ENCODE data around the gene COL16A1. TPM values are rescaled to one million over a fixed set of nuclear protein-coding genes. Genes with fewer than 3 reads are reported as not detected.

The COL16A1 gene
- total RNA-seq, 1 experiment from 2014 or later = 6.2 TPM

- no CpG with 5 or more reads among the region's 3 CpGs for WGBS (ENCODE audit: extremely low coverage, insufficient read length, low lambda C conversion rate)
- Histone ChIP-seq H3K23me2 (ENCODE audit: insufficient read length, low read depth, low read length, poor library complexity, severe bottlenecking) (no peaks in the 10 kb centered on the region), H3K27me3 (ENCODE audit: insufficient read depth, low read length) (no peaks in the 10 kb centered on the region), H2BK120ac (ENCODE audit: low read depth, low read length, poor library complexity, severe bottlenecking) (no peak overlapping the region), H4K8ac (replicated peaks; ENCODE audit: insufficient read length, low read depth, low read length) (no peak overlapping the region), H2AK5ac (ENCODE audit: insufficient read length, low read length) (no peak overlapping the region), H3T11ph (ENCODE audit: low read length) (no peak overlapping the region), H3K79me1 (ENCODE audit: insufficient read depth, low read depth, low read length, poor library complexity, severe bottlenecking) (no peaks in the 10 kb centered on the region), H2BK5ac (ENCODE audit: insufficient read length, low read length) (no peak overlapping the region), H3K56ac (ENCODE audit: insufficient read length, low read depth, low read length) (no peak overlapping the region), H2BK12ac (ENCODE audit: insufficient read length, low read depth, low read length) (no peak overlapping the region), H4K91ac (ENCODE audit: insufficient read length, low read depth, low read length) (no peak overlapping the region), H3K9me3 (ENCODE audit: control insufficient read depth, low read depth, low read length) (no peaks in the 10 kb centered on the region), H2BK20ac (ENCODE audit: low read depth, low read length, poor library complexity, severe bottlenecking) (no peak overlapping the region), H3K4ac (ENCODE audit: low read depth, low read length) (no peak overlapping the region), H3K14ac (ENCODE audit: insufficient read depth, low read length) (no peak overlapping the region), H2BK15ac (ENCODE audit: low read depth, low read length) (no peak overlapping the region), H4K5ac (ENCODE audit: insufficient read length, low read depth, low read length) (no peak overlapping the region), H3K23ac (ENCODE audit: insufficient read length, low read depth, low read length) (no peak overlapping the region), H3K4me1 (ENCODE audit: insufficient read depth, low read length) (no peaks in the 10 kb centered on the region), H3K18ac (ENCODE audit: insufficient read length, low read depth, low read length) (no peak overlapping the region), H3K79me2 (ENCODE audit: insufficient read depth, low read length) (no peaks in the 10 kb centered on the region), H3K27ac (ENCODE audit: insufficient read length, low read depth, low read length) (no peak overlapping the region), H3K4me2 (ENCODE audit: insufficient read depth, insufficient read length, low read length) (no peak overlapping the region), H3K9ac (ENCODE audit: extremely low read depth, insufficient read length, low read length) (no peak overlapping the region), H4K20me1 (ENCODE audit: control insufficient read depth, insufficient read depth, insufficient read length) (no peaks in the 10 kb centered on the region), H2AFZ (ENCODE audit: low read length) (no peak overlapping the region)
- H3K27ac Mint-ChIP-seq = no peak overlapping the region
- TF ChIP-seq CTCF (conservative IDR thresholded peaks at IDR 0.05) = no peak
- H3K4me1 Mint-ChIP-seq = no peaks in the 10 kb centered on the region
- peaks cover 5 to 30% (median 24%) of the 10 kb centered on the region in 3 experiments; a peak in 6 of 7 replicates for H3K36me3 Mint-ChIP-seq (ENCODE audit: insufficient read depth in 1 of 3, low read depth in 3 of 3)
- DNase-seq = no peak
- H3K9me3 Mint-ChIP-seq = no peaks in the 10 kb centered on the region
- H3K27me3 Mint-ChIP-seq (ENCODE audit: low read depth) = no peaks in the 10 kb centered on the region
- H3K4me3 Mint-ChIP-seq = no peak overlapping the region; a peak in 1 of 5 replicates
Measured at GRCh38 chr1:31632649-31633048, 71.2 kb downstream of the COL16A1 start.

Data from H9 (cell line).